HFF-Myc (cell line): ENCODE measurements around the gene NUBP2.

Experiments used
- DNase-seq: peaks from one replicate; pipeline ENCODE4 v3.0.0-alpha.2; 2011; ENCODE audit warnings: low read depth; ENCODE audit errors: extremely low read depth
- H3K4me3 ChIP-seq: replicated peaks from 2 replicates; pipeline ENCODE4 v1.5.1; 2011; ENCODE audit warnings: low read depth, mild to moderate bottlenecking, control low read depth, low read length
- TF ChIP-seq, protein P1 (sequence below): IDR thresholded peaks from 2 replicates; pipeline ENCODE4 v1.5.1; 2012; ENCODE audit warnings: mild to moderate bottlenecking, low read depth, low read length, control low read depth; ENCODE audit errors: missing control alignments

The NUBP2 gene

GRCh38 chr16:1749152-1750117, 33.3 kb upstream of the NUBP2 start:
- no peak for DNase-seq
- TF ChIP-seq, protein P1, sequence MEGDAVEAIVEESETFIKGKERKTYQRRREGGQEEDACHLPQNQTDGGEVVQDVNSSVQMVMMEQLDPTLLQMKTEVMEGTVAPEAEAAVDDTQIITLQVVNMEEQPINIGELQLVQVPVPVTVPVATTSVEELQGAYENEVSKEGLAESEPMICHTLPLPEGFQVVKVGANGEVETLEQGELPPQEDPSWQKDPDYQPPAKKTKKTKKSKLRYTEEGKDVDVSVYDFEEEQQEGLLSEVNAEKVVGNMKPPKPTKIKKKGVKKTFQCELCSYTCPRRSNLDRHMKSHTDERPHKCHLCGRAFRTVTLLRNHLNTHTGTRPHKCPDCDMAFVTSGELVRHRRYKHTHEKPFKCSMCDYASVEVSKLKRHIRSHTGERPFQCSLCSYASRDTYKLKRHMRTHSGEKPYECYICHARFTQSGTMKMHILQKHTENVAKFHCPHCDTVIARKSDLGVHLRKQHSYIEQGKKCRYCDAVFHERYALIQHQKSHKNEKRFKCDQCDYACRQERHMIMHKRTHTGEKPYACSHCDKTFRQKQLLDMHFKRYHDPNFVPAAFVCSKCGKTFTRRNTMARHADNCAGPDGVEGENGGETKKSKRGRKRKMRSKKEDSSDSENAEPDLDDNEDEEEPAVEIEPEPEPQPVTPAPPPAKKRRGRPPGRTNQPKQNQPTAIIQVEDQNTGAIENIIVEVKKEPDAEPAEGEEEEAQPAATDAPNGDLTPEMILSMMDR: no peak

DNA sequence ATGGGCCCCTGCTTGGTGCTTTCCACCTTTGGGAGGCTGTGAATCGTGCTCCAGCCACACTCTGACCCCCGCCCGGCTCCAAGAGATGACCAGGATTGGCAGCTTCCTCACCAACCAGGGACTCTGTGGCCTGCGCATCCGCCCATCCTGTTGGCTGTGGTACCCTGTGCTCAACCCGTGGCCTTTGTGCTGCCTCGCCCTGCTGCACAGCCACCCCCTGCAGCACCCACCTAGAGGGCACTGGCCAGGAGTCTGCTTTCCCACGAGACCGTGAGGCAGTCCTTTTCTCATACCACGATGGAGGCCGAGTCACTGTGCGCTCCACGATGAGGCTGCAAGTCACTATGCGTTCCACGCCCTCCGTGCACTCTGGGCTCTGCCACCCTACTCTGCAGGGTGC, 30.8 kb upstream of the NUBP2 start:
- TF ChIP-seq, protein P1: no peak
- DNase-seq: no peak
- H3K4me3 ChIP-seq: no peak overlapping the region

More at GRCh38 chr16:1749152-1750117, 33.3 kb upstream of the NUBP2 start:
- no peak overlapping the region for H3K4me3 ChIP-seq

GRCh38 chr16:1752853-1753252, 29.9 kb upstream of the NUBP2 start:
- TF ChIP-seq, protein P1: no peak
- H3K4me3 ChIP-seq: no peak overlapping the region
- no peak for DNase-seq

- H3K4me3 ChIP-seq: no peak overlapping the region
- TF ChIP-seq, protein P1: no peak
Measured at GRCh38 chr16:1754204-1754603, 28.6 kb upstream of the NUBP2 start.

GRCh38 chr16:1757714-1758461, 24.9 kb upstream of the NUBP2 start:
- TF ChIP-seq, protein P1: no peak
- DNase-seq: no peak
- H3K4me3 ChIP-seq: no peak overlapping the region

More at GRCh38 chr16:1754204-1754603, 28.6 kb upstream of the NUBP2 start:
- no peak for DNase-seq

DNA sequence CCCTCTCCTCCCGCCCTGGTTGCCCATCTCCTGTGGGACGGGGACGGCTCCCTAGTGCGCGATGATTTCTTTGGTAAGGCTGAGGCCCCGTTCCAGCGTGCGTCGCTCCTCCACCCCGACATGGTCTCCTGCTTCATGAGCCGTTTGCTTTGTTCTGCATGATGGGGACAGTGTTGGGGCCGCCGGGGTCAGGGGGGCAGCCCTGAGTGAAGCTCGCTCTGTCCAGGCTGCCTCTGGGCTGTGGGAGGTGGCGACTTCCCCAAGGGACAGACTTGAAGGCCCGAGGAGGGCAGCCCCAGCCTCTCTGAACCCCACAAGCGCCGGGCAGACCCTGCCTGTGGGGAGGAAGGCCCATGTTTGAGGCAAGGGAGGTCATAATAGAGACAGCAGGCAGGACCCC, 23.8 kb upstream of the NUBP2 start:
- TF ChIP-seq, protein P1: no peak
- no peak for DNase-seq
- H3K4me3 ChIP-seq: no peak overlapping the region
